Measurements from ENCODE around the gene SBNO2. TPM values are rescaled to one million over a fixed set of nuclear protein-coding genes. Genes with fewer than 3 reads are reported as not detected.

SBNO2 gene
- total RNA-seq, 1 donor from 2014 or later: 61.6 TPM

DNA sequence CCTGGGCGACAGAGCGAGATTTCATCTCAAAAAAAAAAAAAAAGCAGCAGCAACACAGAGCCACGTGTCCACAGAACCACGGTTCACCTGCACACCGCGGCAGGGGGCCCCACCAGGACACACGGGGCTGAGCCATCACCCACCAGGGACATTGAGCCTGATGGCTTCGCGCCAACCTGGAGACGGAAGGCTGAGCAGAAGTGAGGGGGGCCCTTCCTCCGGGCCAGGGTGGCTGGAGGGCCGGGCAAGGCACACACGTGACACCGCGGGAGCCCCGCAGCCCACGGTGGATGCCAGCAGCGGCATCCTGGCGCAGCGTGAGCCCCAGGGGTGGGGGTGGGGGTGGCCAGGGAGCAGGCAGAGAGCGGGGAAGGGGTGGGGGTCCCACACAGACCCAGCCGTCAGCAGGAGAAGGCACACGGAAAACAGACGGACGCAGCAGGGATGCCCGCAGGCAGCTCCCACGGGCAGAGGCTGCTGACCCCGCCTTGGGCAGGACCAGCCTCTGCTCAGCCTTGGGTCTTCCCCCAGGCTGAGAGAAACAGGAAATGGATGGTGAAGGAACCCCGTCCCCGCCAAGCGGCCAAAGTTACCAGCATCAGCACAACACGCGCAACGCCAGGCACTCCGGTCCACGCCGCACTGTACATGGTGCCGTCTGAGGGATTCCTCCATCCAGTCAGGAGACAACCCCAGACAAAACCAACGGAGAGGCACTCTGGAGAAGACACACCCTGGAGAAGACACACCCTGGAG, 33.6 kb downstream of the SBNO2 start:
- H3K27ac Mint-ChIP-seq (ENCODE audit: unreplicated experiment): no peak overlapping the region
- TF ChIP-seq, protein P1, sequence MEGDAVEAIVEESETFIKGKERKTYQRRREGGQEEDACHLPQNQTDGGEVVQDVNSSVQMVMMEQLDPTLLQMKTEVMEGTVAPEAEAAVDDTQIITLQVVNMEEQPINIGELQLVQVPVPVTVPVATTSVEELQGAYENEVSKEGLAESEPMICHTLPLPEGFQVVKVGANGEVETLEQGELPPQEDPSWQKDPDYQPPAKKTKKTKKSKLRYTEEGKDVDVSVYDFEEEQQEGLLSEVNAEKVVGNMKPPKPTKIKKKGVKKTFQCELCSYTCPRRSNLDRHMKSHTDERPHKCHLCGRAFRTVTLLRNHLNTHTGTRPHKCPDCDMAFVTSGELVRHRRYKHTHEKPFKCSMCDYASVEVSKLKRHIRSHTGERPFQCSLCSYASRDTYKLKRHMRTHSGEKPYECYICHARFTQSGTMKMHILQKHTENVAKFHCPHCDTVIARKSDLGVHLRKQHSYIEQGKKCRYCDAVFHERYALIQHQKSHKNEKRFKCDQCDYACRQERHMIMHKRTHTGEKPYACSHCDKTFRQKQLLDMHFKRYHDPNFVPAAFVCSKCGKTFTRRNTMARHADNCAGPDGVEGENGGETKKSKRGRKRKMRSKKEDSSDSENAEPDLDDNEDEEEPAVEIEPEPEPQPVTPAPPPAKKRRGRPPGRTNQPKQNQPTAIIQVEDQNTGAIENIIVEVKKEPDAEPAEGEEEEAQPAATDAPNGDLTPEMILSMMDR (IDR thresholded peaks at IDR 0.05): no peak
- peaks cover 24% of the 10 kb centered on the region for H3K36me3 Mint-ChIP-seq (ENCODE audit: unreplicated experiment)
- no peaks in the 10 kb centered on the region for H3K27me3 Mint-ChIP-seq (ENCODE audit: unreplicated experiment)
- no peaks in the 10 kb centered on the region for H3K4me1 Mint-ChIP-seq (ENCODE audit: unreplicated experiment)
- H3K4me3 Mint-ChIP-seq (ENCODE audit: unreplicated experiment): no peak overlapping the region
- DNase-seq (ENCODE audit: extremely low spot score, unreplicated experiment): no peak
- H3K9me3 Mint-ChIP-seq (ENCODE audit: unreplicated experiment): no peaks in the 10 kb centered on the region

DNA sequence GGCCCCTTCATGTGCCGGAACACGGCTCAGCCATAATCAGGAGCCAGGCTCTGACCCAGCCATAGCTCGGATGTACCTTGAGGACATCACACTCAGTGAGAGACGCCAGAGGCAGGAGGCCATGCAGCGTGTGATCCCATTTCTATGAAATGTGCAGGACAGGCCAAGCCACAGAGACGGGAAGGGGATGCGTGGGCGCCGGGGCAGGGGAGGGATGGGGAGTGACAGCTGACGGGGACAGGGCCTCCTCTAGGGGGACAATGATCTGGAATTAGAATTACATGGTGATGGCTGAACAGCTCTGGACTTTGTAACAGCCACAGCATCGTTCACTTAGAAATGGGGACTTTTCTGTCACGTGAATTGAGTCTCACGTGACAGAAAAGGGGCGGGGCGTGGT, 34.9 kb downstream of the SBNO2 start:
- Mint-ChIP-seq H3K27ac (ENCODE audit: unreplicated experiment) (no peak overlapping the region), H3K9me3 (ENCODE audit: unreplicated experiment) (no peaks in the 10 kb centered on the region), H3K36me3 (ENCODE audit: unreplicated experiment) (peaks cover 17% of the 10 kb centered on the region), H3K4me1 (ENCODE audit: unreplicated experiment) (no peaks in the 10 kb centered on the region), H3K27me3 (ENCODE audit: unreplicated experiment) (no peaks in the 10 kb centered on the region), H3K4me3 (ENCODE audit: unreplicated experiment) (no peak overlapping the region)
- DNase-seq (ENCODE audit: extremely low spot score, unreplicated experiment): no peak
- TF ChIP-seq, protein P1 (IDR thresholded peaks at IDR 0.05): no peak

GRCh38 chr19:1138121-1138520, 35.9 kb downstream of the SBNO2 start:
- Mint-ChIP-seq H3K4me1 (ENCODE audit: unreplicated experiment) (no peaks in the 10 kb centered on the region), H3K9me3 (ENCODE audit: unreplicated experiment) (no peaks in the 10 kb centered on the region), H3K27me3 (ENCODE audit: unreplicated experiment) (no peaks in the 10 kb centered on the region), H3K36me3 (ENCODE audit: unreplicated experiment) (peaks cover 10% of the 10 kb centered on the region), H3K4me3 (ENCODE audit: unreplicated experiment) (no peak overlapping the region), H3K27ac (ENCODE audit: unreplicated experiment) (no peak overlapping the region)
- TF ChIP-seq, protein P1 (IDR thresholded peaks at IDR 0.05): no peak
- DNase-seq (ENCODE audit: extremely low spot score, unreplicated experiment): no peak

GRCh38 chr19:1136621-1137317, 37.3 kb downstream of the SBNO2 start:
- Mint-ChIP-seq H3K36me3 (ENCODE audit: unreplicated experiment) (peaks cover 4% of the 10 kb centered on the region), H3K4me3 (ENCODE audit: unreplicated experiment) (no peak overlapping the region), H3K9me3 (ENCODE audit: unreplicated experiment) (no peaks in the 10 kb centered on the region), H3K27me3 (ENCODE audit: unreplicated experiment) (no peaks in the 10 kb centered on the region), H3K4me1 (ENCODE audit: unreplicated experiment) (peaks cover 4% of the 10 kb centered on the region), H3K27ac (ENCODE audit: unreplicated experiment) (no peak overlapping the region)
- DNase-seq (ENCODE audit: extremely low spot score, unreplicated experiment): no peak
- TF ChIP-seq, protein P1 (IDR thresholded peaks at IDR 0.05): no peak

DNA sequence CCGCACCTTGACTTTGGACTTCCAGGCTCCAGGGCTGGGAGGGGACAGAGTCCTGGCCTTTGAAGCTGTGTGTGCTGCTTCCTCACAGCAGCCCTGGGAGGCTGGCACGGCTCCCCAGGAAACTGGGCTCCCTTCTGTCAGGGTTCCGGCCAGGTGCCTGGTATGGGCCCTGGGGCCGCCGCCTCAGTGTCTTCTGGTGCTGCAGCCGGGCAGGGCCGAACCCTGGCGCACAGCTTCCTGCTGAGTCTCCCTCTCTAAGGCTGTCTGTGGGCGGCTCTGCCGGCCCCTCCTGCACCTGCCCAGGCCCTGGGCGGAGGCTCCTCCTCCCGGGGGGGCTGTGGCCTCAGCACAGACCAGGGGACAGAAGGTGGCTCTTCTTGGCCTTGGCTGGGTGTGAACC, 37.9 kb downstream of the SBNO2 start:
- no peak overlapping the region for H3K4me3 Mint-ChIP-seq (ENCODE audit: unreplicated experiment)
- H3K36me3 Mint-ChIP-seq (ENCODE audit: unreplicated experiment): peaks cover 4% of the 10 kb centered on the region
- H3K27me3 Mint-ChIP-seq (ENCODE audit: unreplicated experiment): no peaks in the 10 kb centered on the region
- H3K27ac Mint-ChIP-seq (ENCODE audit: unreplicated experiment): no peak overlapping the region
- no peak for DNase-seq (ENCODE audit: extremely low spot score, unreplicated experiment)
- H3K4me1 Mint-ChIP-seq (ENCODE audit: unreplicated experiment): peaks cover 8% of the 10 kb centered on the region
- TF ChIP-seq, protein P1 (IDR thresholded peaks at IDR 0.05): no peak
- H3K9me3 Mint-ChIP-seq (ENCODE audit: unreplicated experiment): no peaks in the 10 kb centered on the region

Data from osteocyte (in vitro differentiated cells).